OCI-M1 (cell line): Measurements from ENCODE around the gene PHOSPHO1.

Source experiments
- DNase-seq: peaks from one replicate; lab custom pipeline; 2025; lab: John Stamatoyannopoulos, UW

Gene PHOSPHO1

DNA sequence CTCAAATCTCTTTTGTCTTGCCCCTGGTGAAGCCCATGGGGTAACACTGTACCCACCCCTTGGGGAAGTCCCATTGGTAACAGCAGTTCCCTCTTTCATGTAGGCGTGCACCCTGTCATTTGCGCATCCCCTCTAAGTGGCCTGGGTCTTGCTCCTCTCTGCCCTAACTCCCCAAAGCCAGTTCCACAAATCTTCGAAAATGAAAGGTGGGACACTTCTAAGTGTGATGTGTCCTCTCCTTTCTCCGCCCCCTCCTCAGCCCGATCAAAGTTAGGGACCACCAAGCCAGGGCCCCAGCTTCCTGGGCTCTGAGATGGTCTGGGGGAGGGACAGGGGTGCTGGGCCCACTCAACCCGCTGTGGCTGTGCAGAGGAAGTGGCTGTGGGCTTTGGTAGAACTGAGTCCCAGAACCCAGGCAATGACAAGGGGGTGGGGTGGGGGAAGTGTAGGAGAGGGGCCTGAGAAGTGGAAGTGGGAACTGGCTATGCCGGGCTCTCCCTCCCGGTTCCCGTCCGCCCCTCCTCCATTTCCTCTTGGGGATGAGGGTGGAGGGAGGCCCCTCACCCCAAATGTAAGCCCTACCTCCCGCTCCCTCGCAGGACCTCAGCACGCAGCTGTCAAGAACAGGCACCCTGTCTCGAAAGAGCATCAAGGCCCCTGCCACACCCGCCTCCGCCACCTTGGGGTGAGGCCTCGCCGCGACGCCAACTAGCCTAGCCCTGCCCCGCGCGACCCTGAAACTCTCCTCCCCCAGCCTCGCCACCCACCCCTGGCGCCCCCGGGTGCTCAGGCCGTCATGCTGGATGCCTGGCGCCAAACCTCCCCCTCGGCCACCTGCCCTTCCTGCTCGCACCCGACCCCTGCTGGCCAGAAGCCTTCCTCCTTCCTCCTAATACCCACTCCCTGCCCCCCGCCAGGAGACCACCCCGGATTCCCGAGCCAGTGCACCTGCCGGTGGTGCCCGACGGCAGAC, 11.4 kb downstream of the PHOSPHO1 start:
- no peak for DNase-seq

DNA sequence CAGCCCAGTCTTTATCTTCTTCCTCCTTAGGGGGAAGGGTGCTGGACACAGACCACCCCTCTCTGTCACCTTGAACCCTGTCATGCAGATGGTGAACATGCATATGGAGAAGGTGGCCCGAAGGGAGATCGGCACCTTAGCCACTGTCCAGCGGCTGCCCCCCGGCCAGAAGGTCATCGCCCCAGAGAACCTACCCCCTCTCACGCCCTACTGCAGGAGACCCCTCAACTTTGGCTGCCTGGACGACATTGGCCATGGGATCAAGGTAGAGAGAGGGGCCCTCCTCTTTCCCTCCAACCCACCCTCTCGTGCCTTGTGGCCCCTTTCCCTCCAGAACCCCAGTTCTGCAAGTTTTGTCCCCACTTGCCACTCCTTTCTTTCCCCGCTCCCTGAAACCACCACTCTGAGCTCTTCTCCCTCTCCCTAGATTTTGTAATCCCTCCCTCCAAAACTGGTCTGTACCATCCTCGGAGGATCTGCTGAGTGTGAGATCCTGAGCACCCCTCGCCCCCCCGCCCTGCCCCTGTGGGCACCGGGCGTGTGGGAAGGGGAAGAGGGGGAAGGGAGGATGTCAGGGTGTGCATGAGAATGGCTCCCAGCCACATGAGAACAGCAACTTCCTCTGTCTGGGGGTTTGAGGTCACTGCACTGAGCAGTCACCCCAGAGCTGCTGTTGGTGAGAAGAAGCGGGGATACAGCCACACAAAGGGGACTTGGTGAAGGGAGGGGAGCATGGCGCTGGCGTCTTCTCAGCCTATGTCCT, 12.8 kb downstream of the PHOSPHO1 start:
- DNase-seq: peak; percentile 15

DNA sequence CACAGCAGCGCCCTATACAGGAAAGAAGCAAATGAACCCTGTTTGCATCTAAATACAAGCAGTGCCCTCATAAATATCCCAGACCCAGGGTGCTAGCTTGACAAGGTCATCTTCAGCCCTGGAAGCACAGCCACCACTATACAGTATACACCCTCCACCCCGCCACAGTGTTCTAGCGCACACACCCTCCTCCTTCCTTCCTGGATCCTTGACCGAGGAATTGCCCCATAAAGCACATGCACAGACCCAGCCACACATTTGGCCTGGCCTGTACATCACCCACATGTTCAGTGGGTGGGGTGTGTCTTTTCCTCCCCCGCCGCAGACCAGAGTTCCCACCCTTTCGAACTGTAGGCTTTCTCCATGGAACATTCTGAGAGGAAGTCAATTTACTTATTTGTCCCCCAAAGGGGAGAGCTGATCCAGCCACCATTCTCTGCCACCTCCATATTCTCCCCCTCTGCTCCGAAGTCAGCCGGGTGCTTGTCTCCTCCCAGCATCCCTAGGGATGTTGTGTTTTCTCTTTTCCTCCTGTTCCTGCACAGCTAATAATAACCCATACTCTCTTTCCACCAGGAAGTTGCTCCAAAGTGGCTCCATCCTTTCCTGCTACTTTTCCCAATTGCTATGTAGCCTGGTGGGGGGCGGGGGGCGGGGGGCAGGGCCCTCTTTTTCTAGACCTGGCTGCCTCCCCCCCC, 13.5 kb downstream of the PHOSPHO1 start:
- DNase-seq: no peak

DNA sequence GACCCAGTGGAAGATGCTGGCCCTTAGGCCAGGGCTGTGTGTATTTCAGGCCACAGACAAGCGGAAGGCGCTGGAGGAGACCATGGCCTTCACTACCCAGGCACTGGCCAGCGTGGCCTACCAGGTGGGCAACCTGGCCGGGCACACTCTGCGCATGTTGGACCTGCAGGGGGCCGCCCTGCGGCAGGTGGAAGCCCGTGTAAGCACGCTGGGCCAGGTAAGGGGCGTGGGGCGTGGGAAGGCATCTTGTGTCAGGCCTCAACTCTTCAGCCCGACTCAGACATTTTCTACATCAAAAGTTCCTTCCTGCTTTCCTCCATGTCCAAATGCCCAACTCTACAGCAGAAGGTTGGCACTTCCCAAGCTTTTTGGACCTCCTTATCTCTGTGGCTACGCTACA, 14.1 kb downstream of the PHOSPHO1 start:
- DNase-seq: no peak

DNA sequence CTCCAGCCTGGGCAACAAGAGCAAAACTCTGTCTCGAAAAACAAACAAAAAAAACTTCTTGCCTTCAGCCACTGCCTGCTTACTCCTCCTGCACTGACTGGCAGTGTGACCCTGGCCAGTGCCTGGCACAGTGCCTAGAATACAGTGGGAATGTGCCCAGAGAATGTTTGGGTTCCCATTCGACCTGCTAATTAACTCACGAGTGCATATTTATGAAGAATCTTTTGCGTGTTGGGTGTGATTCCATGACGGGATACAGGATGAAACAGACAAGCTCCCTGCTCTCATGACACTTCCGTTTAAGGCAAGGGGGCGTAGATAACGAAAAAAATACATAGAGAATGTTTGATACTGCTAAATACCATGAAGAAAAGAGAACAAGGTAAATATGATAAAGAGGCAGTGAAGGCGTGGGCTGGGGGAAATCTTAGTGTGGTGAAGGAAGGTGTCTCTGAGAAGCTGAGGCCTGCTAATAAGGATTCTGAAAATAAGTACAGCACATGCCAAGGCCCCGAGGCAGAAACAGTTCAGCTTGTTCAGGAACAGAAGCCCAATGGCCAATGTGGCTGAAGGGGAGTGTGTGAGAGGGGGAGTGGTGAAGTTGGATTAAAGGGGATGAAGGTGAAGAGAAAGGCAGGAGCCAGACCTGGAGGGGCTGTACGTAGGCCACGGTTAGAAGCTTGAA, 15.8 kb downstream of the PHOSPHO1 start:
- DNase-seq: no peak

DNA sequence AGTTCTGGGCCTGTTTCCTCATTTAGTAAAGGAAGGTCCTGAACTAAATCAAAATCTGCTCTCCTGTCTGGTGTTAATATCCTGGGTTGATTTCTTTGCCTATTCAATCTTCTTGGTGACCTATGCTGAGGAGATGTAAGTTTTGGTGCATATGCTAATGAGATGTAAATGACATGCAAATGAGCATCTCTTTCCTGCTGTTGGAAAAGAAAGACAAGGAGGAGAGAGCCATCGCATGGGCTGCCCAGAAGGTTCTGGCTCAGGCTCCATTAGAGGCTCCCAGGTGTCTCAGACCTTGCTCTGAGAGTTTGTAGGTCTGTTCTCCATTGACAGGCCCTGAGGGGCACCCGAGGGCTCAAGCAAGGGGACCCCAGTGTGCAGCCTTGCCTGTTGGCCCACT, 16.7 kb downstream of the PHOSPHO1 start:
- no peak for DNase-seq

DNA sequence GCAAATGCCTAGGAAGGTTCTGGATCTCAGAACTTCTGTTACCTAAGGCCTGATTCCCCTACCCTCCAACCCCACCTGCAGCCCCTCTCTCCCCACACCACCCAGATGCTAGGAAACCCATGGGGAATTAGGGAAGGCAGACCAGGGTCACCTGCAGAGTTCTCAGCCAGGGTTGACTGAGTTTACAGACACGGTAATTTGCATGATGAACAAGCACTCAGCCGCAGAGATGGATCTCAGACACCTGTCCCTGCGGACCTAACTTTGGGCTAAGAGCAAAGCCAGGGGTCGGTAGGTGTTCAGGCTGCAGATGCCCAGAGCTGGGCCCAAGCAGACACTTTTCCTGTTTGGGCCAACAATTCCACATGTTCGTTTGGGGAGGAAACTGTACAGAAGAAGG, 17.2 kb downstream of the PHOSPHO1 start:
- no peak for DNase-seq

DNA sequence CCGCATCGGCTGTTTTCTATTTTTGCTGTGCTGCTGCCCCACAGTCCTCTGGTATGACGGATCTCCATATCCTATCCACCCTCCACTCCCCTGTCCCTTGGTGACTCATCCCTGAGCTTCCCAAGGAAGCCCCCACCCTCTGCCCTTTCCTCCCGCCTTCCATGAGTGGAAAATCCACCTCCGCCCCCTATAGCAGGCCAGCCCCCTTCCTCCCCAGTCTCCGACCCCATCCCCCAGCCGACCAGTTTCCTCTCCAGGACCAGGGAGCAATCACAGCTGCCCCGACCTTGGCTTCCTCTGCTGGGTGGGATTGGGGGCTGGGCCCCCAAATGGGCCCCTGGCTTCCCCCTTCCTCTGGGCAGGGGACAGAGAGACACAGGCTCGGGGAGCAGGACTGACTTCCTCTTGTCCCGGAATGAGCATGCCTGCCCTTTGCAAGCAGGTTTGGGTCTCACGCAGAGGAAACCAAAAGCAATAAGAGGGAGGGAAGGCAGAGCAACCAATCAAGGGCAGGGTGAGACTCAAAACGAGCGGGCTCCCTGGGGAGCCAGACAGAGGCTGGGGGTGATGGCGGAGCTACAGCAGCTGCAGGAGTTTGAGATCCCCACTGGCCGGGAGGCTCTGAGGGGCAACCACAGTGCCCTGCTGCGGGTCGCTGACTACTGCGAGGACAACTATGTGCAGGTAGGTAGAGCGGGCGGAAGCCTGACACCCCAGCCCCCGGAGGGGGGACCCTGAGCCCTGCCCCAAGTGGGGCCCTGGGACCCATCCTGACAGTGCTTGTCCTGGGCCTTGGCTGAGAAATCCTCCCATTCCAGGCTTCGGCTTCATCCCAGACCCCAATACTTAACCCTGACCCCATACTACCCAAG, 20.2 kb downstream of the PHOSPHO1 start, which contains the start of the genes ABI3 and GNGT2:
TSS of gene ABI3 (plus strand) at position 550 of the 872 bp plus-strand sequence. CDS start at position 568, 18 bp downstream.
TSS of gene GNGT2 (minus strand) at position 417 of the 872 bp plus-strand sequence. CDS start 3,152 bp downstream, outside the sequence.
- no peak for DNase-seq

DNA sequence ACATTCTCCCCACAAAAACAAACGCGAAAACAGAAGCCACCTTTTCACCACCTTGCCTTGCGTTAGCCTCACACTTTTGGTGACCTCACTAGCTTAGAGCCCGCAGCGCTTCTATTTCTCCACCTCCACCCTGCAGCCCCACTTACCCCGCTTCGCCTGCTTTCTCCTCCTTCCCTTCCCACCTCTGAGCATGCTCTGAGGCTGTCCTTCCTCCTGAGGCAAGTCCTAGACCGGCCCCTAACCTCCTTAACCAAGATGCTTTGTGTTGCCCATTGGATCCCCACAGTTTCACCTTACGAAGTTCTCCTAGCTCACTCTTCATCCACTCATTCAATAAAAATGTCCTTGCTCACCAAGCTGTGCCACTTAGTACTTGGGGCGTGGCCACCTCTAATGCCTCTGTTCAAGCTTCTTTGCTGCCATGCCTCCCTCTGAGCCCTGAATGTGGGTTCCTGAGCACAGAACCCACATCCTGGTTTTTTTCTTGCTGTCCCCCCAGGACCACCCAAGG, 21.5 kb downstream of the PHOSPHO1 start:
- no peak for DNase-seq

DNA sequence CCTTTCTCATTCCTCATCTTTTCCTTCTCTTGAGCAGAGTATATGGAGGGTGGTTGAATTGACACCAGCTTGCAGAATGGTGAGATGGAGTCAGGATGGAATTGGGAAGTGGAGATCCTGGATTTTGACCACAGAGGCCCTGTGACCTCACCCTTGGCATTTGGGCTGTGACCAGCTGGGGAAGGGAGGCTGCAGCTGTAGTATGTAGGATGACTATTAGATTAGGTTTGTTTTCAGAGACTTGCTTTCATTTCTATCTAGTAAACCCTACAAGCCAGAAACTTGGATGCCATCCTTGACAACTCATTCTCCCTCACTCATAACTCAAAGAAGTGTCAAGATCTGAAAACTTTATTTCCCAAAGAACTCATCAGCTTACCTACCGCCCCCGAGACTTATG, 26.1 kb downstream of the PHOSPHO1 start:
- no peak for DNase-seq

DNA sequence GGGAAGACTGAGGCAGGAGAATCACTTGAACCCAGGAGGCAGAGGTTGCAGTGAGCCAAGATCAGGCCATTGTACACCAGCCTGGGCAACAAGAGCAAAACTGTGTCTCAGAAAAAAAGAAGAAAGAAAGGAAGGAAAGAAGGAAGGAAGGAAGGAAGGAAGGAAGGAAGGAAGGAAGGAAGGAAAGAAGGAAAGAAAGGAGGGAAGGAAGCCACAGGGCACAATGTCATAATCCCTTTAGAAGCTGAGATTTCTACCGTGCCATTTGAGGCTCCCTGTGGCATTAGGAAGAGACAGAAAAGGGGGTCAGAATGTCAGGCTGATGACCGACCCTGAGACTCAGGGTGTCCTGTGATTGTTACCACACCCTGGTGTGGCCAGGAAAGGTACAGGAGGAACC, 26.8 kb downstream of the PHOSPHO1 start:
- no peak for DNase-seq

DNA sequence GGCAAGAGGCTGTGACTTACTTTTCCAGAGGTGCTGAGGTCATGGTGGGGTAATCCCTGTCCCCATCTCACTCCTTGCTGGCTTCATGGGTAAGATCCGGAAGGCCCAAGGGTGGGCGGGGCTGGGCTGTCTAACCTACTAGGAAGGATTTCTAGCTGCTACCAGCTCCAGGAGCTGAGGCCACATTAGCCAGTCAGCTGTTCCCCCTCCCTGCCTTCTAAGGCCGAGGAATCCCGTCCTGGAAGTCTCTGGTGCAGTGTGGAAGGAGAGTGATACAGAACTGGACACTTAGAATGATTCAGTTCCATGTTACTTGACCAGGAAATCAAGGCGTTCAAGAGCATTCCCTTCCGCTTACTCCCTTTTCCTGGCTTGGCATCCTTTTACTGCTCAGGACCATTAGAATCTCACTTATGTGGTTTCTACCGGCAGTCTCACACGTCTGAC, 29.1 kb downstream of the PHOSPHO1 start:
- DNase-seq: no peak

DNA sequence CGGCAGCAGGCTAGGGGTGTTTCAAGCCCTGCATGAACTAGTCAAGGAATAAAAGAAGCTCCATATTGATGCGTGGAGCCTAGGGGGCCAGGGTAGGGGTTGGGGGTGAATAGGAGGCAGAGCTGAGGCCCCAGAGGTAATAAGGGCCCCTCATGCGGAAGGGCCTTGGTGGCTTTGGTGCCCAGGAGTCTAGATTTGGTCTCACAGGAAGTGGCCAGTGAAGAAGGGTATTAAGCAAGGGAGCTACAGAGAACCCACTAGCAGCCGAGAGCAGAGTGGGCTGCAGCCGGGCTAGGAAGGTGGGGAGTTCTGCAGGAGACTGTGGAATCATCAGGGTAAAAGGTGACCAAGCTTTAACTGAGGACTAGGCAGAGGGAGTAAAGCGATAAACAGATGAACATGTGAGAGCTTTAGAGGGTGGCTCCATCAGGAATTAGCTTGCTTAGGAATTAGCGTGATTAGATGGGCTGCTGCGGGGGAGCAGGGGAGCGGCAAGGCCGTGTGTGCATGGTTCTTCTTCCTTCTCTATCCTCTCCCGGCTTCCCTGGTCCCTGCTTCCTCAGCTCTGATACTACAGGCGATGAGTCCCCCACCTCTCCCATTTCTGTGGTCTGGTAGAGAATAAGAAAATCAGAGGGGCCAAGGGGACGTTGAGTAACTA, 30.0 kb downstream of the PHOSPHO1 start:
- DNase-seq: no peak

DNA sequence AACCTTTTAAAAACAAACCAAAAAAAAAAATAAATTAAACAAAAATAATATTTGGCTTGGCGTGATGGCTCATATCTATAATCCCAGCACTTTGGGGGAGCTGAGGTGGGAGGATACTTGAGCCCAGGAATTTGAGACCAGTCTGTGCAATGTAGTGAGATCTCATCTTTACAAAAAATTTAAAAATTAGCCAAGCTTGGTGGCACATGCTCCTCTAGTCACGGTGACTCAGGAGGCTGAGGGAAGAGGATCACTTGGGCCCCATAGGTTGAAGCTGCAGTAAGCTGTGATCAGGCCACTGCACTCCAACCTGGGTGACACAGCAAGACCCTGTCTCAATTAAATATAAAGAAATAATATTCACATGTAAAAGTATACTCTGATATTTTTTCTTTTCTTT, 32.4 kb downstream of the PHOSPHO1 start:
- DNase-seq: no peak

DNA sequence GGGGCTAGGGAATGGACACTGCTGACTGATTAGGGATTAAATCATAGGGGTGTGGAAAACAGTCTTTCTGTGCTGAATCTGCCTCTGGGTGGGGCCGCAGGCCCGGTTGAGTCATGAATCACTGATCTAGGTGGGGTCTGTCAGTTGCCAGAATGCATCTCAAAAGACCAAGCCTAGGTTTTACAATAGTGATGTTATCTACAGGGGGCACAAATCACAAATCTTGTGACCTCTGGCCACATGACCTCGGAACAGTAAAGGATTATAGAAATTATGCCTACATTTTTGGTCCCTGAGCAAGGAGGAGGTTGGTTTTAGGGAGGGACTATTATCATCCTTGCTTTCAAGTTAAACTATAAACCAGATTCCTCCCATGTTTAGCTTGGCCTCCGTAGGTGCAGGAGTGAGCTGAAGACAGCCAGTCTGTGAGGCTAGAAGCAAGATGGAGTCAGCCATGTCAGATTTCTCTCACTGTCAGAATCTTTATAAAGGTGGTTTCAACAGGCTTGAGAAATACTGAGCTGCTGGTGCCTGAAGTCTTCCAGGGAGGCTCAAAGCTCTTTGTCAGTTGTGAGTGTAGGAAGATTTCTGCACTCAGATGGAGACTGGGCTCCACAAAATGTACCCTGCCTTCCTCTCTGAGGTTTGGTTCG, 33.1 kb downstream of the PHOSPHO1 start:
- DNase-seq: no peak

DNA sequence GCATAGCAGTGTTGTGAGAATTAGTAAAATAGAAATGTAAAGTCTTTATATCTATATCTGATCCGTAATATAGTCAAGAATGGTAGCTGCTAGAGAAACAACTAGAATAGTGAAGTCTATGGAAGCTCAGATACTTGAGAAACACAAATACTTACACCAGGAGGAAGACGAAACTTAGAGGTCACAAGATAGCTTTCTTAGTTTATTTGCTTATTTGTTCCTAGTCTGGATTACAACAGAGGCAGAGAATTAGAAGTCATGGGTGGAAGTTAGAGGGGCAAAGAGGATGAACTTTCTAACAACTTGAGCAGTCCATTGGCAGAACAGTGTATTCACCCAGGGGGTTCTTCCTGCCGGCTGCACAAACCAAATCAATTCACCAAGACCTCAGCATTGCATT, 34.1 kb downstream of the PHOSPHO1 start:
- DNase-seq: no peak

DNA sequence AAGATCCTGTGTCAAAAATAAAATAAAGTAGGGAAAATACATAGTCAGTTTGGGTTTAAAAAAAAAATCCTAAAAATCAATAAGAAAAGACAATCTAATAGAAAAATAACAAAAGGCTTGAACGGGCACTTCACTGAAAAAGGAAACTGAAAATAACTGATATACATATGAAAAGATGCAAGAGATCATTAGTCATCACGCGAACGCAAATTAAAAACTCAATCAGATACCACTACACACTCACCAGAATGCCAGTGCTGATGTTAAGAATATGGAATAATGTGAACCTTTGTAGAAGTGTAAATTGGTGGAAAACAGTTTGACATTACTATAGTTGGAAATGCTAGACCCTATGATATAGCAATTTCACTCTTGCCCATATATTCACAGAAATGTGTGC, 34.8 kb downstream of the PHOSPHO1 start:
- no peak for DNase-seq

DNA sequence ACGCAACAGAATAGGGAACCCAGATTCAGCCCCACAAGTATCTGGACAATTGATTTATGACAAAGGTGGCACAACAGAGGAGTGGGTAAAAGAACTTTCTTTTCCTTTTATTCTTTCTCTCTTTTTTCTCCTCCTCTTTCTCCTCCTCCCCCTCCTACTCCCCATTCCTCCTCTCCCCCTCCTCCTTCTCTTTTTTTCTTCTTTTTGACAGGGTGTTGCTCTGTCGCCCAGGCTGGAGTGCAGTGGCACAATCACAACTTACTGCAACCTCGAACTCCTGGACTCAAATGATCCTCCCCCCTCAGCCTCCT, 36.3 kb downstream of the PHOSPHO1 start:
- no peak for DNase-seq

DNA sequence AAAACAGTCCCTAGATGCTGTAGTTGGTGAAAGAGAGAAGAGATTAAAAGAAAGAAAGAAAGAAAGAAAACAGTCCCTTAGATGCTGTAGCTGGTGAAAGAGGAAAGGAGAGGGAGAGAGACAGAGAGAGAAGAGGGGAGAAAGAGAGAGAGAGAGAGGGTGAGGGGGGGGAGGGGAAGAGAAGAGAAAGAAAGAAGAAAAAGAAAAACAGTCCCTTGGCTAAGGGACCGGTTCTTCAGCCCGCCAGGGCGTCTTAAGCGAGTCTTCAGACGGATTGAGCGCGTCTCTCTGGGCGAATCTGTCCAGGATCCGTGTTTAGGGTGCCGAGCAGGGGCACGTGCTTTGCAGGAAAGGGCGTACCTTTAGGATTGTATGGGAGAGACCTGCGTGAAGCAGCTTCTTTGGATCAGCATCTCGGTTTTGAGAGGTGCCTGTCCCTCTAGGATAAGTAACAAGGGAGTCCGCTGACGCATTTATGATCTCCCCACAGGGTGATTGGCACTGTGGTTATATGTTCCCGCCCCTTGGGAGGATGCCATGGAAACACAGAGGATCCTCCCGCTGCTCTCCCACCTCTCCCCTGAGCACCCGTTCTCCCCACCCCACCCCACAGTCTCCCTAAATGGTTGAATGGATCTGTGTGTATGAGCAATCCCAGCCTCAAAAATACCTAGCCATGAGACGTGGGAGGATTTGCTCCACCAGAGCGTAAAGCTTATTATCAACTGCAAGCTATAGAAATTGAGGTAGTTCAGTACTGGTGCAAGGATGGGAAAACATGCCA, 36.9 kb downstream of the PHOSPHO1 start:
- DNase-seq: peak; percentile 83
